HUDEP-2 (cell line): ENCODE results near the gene RRAS.
A peak's percentile ranks its signal among the peaks of the same experiment; 100 is the strongest.

Experiments
- DNase-seq, 76 experiments: peaks; one replicate each; lab custom pipeline; 2025; ENCODE audit not compliant: unreplicated experiment in 76 of 76; lab: John Stamatoyannopoulos, UW

Gene RRAS

DNA sequence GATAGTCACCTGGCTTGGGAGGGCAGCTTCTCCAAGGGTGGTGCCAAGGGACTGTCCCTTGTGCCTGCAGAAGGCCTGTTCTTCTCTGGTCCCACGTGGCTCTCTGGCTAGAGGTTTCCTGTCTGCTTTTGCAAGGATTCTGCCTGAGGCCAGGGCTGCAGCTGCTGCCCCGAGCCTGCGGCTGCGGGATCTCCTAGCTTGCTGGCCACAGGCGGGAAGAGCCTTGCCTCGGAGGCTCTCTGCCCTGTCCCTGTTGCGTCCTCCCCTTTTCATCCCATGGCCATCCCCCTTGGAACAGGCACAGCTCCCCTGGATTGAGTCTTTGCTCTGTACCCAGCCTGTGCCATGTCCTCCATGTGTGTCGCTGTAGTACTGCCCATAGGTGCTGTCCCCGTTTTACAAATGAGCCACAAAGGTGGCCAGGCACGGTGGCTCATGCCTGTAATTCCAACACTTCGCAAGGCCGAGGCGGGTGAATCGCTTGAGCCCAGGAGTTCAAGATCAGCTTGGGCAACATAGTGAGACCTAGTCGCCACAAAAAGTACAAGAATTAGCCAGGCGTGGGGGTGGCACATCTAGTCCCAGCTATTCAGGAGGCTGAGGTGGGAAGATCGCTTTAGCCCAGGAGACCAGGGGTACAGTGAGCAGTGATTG is 16.6 kb upstream of the RRAS start:
- no peak for DNase-seq

DNA sequence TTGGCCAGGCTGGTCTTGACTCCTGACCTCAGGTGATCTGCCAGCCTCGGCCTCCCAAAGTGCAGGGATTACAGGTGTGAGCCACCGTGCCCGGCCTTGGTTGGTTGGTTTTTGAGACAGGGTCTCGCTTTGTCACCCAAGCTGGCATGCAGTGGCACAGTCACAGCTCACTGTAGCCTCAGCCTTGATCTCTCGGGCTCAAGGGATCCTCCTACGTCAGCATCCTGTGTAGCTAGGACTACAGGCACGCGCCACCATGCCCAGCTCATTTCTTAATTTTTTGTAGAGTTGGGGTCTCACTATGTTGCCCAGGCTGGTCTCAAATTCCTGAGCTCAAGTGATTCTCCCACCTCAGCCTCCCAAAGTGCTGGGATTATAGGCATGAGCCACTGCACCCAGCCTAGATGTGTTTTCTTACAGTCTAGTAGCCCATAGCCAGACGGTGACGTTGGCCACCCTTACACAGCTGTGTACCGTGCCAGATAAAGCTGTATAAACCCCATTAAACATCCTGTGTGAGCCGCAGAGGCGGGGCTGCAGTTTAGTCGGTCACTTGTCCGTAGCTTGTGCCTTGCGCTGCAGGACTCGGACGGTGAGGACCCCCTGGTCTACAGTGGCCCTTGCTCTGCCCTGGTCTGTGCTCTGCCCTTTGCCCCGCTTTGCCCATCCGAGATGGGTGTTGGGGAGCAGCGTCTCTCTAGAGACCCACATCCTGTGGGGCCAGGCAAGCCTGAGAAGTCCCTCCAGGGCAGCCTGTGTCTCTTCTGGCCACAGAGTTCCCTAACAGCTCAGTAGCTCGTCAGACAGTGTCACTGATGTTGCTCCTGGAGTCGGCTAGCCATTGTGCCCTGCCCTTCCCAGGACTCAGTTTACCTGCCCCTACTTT is 15.9 kb upstream of the RRAS start:
- DNase-seq: no peak

DNA sequence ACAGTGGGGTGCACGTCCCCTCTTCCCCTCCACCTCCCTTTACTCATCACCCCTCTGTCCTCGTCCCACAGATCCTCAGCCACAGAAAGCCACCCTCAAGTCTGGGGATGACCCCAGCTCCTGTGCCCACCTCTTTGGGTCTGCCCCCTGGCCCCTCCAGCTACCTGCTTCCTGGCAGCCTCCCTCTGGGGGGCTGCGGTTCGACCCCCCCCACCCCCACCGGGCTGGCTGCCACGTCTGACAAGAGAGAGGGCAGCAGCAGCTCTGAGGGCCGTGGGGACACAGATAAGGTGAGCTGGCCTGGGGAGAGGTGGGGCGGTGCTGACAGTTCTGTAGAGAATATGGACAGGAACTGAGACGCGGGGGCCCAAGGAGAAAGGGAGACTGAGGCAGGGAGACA is 14.6 kb upstream of the RRAS start:
- no peak for DNase-seq

DNA sequence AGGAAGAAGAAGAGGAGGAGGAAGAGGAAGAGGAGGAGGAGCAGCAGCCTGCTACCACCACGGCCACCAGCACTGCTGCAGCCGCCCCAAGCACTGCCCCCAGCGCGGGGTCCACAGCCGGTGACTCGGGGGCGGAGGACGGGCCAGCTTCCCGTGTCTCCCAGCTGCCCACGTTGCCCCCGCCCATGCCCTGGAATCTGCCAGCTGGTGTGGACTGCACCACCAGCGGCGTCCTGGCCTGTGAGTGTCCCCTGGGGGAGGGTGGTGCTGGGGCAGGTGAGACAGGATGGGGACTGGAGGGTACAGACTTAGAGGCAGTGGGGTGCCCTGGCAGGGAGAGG is 13.5 kb upstream of the RRAS start:
- no peak for DNase-seq

DNA sequence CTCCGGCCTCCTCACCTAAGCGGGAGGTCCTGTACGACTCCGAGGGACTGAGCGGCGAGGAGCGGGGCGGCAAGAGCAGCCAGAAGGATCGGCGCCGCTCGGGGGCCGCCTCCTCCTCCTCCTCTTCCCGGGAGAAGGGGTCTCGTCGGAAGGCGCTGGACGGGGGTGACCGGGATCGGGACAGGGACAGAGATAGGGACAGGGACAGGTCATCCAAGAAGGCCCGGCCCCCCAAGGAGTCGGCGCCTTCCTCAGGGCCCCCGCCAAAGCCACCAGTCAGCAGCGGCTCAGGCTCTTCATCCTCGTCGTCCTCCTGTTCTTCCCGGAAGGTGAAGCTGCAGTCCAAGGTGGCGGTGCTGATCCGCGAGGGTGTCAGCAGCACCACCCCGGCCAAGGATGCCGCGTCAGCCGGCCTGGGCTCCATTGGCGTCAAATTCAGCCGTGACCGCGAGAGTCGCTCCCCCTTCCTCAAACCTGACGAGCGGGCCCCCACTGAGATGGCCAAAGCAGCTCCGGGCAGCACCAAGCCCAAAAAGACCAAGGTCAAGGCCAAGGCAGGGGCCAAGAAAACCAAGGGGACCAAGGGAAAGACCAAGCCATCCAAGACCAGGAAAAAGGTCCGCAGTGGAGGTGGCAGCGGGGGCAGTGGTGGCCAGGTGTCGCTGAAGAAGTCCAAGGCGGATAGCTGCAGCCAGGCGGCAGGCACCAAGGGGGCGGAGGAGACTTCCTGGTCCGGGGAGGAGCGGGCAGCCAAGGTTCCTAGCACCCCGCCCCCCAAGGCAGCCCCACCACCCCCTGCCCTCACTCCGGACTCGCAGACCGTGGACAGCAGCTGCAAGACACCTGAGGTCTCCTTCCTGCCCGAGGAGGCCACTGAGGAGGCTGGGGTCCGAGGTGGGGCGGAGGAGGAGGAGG is 12.9 kb upstream of the RRAS start:
- no peak for DNase-seq

DNA sequence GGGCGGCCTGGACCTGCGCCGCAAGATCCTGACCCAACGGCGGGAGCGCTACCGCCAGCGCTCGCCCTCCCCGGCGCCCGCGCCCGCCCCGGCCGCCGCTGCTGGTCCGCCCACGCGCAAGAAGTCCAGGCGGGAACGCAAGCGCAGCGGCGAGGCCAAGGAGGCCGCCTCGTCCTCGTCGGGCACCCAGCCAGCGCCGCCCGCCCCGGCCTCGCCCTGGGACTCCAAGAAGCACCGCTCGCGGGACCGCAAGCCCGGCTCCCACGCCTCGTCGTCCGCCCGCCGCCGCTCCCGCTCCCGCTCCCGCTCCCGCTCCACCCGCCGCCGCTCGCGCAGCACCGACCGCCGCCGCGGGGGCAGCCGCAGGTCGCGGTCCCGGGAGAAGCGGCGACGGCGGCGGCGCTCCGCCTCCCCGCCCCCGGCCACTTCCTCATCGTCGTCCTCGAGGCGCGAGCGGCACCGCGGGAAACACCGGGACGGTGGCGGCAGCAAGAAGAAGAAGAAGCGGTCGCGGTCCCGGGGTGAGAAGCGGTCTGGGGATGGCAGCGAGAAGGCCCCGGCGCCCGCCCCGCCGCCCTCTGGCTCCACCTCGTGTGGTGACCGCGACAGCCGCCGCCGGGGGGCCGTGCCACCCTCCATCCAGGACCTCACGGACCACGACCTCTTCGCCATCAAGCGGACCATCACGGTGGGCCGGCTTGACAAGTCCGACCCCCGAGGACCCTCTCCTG is 12.0 kb upstream of the RRAS start:
- no peak for DNase-seq

DNA sequence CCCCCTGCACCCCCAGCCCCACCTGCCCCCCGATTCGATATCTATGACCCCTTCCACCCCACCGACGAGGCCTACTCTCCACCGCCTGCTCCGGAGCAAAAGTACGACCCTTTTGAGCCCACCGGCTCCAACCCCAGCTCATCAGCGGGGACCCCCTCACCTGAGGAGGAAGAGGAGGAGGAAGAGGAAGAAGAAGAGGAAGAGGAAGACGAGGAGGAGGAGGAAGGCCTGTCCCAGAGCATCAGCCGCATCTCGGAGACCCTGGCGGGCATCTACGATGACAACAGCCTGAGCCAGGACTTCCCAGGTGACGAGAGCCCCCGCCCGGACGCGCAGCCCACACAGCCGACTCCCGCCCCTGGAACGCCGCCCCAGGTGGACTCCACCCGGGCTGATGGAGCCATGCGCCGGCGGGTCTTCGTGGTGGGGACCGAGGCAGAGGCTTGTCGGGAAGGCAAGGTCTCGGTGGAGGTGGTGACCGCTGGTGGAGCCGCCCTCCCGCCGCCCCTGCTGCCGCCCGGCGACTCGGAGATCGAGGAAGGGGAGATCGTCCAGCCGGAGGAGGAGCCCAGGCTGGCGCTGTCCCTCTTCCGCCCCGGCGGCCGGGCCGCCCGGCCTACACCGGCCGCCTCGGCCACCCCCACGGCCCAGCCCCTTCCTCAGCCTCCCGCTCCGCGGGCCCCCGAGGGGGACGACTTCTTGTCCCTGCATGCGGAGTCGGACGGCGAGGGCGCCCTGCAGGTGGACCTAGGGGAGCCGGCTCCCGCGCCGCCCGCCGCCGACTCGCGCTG is 11.3 kb upstream of the RRAS start:
- no peak for DNase-seq

DNA sequence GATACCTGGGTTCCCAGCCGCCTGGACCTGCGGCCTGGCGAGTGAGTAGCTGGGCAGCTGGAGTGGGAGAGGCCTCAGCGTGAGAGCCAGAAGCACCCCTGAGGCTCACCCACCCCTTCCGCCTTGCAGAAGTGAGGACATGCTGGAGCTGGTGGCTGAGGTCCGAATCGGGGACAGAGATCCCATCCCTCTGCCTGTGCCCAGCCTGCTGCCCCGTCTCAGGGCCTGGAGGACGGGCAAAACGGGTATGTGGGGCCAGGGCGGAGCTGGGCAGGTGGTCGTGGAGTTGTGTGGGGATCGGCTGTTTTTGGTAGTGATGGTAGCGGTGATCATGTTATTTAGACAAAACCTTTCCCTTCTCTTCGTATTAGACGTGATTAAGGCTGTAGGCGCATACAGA is 6.6 kb upstream of the RRAS start:
- DNase-seq: no peak

DNA sequence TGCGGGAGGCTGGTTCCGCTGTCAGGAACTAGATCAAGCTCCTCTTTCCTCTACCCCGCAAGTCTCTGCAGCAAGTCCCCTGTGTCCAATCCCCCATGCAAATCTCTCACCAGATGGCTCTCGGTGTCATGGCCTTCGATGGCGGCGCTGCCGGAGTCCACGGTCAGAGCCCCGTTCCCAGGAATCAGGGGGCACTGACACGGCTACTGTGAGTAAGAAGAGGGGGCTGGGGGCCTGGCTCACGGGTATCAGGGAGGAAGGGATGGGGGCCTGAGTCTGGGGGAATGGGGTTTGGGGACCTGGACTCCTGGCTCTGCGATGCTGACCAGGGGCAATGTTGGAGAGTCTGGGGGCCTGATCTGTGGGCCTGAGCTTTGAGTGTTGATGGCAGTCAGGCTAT is 6.1 kb upstream of the RRAS start:
- no peak for DNase-seq

DNA sequence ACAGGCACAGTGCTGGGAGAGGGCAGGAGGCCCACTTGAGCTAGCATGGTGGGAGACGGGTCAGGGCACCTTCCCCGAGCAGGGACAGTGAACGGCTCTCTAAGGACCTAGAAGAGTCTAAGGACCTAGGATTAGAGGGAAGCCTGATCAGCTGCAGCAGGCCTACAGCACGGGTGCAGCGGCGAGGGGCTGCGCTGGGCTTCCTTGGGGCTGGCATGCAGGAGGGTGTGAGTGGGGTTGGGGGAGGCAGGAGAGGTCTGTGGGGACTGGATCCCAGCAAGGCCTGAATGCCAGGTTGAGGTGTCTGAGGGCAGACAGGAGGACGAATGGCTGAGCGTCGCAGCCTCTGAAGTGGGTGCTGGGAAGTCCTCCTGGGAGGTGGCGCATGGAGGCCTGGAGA is 5.6 kb upstream of the RRAS start:
- no peak for DNase-seq

DNA sequence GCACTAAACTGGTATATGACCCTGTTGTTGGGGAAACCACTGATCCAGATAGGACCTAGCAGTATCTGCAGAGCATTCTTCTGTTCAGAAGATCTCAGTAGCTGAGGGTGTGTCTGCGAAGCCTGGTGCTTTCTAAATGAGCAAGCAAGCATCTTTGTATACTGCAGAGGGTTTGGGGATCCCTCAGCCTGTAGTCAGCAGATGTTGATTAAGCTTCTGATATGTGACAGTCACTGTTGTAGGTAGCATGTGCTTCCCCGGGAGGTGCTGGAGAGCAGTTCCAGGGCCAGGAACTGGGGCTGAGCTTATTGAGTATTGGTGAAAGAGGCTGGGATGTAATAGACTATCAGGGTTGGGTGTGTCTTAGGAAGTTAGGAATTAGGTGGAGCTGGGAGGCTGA is 3.5 kb upstream of the RRAS start:
- peak in 50 of 76 experiments; percentile 15 to 69 (median 38) for DNase-seq

DNA sequence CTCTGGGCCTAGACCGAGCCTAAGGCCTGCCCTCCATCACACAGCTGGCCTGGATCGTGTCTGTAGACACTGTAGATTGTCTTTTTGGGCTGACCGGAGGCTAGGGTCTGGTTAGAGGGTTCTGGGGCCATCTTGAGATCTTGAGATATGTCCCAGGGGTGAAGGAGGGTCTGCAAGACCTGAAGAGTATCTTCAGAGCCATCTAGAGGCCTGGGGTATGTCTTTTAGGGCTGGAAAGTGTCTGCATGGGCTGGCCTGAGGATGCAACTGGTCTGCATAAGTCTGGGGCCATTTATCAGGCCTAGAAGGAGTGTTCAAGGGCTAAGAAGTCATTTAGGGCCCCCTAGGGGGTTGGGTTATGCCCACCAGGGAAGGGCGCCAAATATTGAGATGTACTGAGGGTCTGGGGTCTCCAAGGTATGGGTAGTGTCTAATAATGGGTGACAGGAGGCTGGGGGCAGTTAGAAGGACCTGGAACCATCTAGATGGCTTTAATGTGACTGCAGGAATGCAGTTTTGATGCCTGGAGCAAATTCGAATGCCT is 2.6 kb upstream of the RRAS start:
- peak in 1 of 76 experiments; percentile 35 for DNase-seq

DNA sequence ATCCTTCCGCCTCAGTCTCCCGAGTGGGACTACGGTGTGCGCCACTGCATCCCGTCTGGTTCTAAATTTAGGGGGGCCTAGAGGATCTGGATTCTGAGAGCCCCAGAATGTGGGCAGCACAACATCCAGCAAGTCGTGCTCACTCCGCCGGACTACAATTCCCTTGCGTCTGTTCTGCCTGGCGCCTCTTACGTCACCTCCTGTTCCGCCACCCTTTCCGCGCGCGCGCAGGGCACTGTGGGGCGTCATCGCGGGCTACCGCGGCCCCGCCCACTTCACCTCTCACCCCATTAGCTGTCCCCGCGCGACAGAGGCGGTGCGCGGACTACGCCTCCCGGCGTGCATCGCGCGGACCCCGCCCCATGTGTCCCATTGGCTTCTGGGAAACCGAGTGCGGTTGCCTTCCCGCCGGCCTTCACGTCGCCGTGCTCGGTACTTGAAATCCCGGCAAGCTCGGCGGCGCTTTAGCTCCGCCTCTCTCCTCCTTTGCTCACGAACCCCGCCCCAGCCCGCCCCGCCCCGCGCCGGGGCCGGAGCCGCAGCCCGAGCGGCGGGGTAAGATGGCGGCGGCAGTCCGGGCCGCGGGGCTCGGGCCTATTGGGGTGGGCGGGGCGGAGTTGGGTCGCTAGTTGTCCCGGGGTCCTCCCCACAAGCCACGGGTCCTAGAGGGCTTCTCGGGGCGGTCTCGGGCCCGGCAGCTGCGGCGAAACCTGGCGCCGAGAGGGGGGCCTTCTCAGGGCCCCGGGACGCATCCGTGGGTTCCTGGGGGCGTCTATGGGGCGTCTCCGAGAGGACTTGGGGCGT is 1.9 kb upstream of the RRAS start, which contains the start of gene SCAF1:
Gene SCAF1 (plus strand): TSS at position 522 of the 804 bp plus-strand sequence. CDS start 2,818 bp downstream, outside the sequence.
- DNase-seq: peak; percentile 84 to 100 (median 100)

DNA sequence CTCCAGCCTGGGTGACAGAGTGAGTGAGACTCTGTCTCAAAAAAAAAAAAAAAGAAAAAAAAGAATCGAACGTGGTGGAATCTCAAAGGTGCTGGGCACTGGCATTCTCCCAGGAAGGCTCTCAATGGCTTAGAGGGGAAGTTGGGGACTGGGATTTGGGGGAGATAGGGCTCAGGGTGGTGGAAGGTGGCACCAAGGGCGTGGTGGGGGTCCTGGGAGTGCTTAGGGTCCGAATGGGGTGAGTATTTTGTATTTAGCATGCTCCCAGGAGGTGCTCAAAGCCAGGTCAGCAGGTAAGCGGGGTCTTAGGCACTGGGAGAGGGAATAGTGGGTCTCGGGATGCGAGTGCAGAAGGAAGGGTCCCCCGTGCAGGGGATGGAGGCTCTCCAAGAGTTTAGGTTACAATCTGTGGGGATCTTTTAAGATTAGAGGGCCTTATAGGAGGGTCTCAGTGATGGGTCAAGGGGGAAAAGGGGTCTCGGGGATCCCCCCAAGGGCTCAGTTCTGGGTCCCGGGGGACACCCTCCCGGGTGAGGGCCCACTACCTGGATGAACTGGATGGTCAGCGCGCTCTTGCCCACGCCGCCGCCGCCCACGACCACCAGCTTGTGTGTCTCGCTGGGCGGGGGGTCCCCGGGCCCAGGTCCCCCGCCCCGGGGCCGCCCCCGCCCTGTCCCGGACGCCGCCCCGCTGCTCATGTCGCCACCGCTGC is 386 bp downstream of the RRAS start:
- no peak for DNase-seq

DNA sequence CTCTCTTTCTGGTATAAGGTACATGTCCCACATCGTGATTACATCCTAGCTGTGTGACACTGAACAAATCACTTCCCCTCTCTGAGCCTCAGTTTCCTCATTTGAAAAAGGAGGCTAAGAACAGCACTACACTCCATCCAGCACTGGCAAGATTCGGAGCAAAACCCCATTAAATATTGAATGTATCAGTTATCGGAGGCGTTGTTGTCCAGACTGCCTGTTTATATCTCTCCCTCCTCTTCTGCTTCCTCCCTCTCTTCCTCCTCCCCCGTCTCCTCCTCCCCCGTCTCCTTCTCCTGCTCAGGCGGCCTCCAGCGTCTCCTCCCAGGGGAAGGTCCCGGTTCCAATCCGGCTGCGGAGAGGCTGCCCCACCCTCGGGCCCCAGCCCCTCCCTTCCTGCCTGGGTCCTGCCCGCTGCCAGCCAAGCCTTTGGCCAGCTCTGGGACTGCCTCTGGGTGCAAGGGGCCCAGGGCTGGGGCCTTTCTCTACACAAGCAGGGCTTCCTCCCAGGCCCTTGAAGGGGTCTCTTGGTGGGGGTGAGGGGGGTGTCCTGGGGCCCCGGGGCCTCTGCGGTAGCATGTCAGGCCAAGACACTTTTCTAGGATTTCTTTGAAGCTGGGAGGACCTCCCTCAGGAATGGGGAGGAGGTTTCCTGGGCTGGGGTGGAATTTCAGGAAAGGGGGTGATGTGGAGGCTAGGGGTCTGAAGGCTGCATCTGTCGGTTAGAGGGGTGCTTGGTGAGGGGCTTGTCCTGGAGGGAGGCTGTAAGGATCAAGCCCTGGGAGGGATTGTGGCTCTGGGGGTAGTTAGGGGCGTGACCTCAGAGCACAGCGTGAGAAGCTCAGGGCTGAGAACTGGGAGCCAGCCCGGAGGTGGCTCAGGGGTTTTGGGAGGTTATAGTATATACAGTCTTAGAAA is 1.9 kb downstream of the RRAS start:
- peak in 53 of 76 experiments; percentile 7 to 71 (median 46) for DNase-seq

DNA sequence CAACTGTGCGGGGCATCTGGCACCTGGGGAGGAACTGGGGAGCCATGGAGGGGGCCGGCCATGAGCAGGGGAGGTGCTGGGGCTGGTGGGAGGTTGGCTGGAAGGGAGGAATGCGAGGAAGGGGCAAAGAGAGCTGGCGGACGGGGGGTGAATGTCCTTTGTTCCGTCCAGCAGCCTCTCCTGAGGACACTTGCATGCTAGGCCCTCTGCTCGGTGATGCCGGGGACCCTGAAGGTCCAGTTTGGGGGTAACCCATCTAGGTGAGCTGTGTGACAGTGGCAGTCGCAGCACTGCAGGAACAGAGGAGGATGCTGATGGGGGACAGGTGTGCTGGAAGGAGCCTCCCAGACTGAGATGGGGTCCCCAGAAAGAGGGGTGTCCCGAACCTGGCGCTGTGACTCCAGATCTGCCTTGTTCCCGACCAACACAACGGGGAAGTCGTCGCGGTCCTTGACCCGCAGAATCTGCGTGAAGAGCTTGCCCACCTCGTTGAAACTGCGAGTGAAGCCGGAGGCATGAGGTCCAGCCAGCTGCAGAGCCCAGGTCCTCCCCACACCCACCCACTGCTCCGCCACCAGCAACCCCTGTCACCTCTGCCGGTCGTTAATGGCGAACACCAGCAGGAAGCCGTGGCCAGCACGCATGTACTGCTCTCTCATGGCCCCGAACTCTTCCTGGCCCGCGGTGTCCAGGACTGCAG is 3.6 kb downstream of the RRAS start:
- DNase-seq: no peak
